Vagina (tissue), 2 donors: ENCODE data around the gene SMC6.

Experiments used
- POLR2A ChIP-seq, 2 donors: fragments of 450-650 bp; IDR thresholded peaks; one replicate each; pipeline ENCODE4 v1.6.1; 2017; ENCODE audit warnings: antibody characterized with exemption in 2 of 2, mild to moderate bottlenecking in 2 of 2, moderate library complexity in 2 of 2
- POLR2AphosphoS5 ChIP-seq, 2 donors: sonication (generic); formaldehyde crosslinking; IDR thresholded peaks; one replicate each; pipeline ENCODE4 v1.9.0; 2017; ENCODE audit warnings: antibody characterized with exemption in 2 of 2, mild to moderate bottlenecking in 2 of 2, low read depth in 1 of 2; ENCODE audit not compliant: insufficient read depth in 1 of 2
- TF ChIP-seq, protein P1 (sequence below), 3 experiments: fragments of 450-650 bp in 2 of 3; fragments of 200-600 bp in 1 of 3; sonication (generic) in 1 of 3; IDR thresholded peaks; one replicate each; pipeline ENCODE4 v1.5.1; 2017 to 2019; ENCODE audit warnings: antibody characterized with exemption in 3 of 3, mild to moderate bottlenecking in 2 of 3, moderate library complexity in 2 of 3

GRCh38 chr2:17620841-17621240 lies 132.8 kb downstream of the SMC6 start:
- peak in 1 of 2 donors; percentile 68 for TF ChIP-seq POLR2AphosphoS5 (IDR thresholded peaks at IDR 0.05; ENCODE audit: insufficient read depth in 1 of 2, low read depth in 1 of 2)
- TF ChIP-seq, protein P1, sequence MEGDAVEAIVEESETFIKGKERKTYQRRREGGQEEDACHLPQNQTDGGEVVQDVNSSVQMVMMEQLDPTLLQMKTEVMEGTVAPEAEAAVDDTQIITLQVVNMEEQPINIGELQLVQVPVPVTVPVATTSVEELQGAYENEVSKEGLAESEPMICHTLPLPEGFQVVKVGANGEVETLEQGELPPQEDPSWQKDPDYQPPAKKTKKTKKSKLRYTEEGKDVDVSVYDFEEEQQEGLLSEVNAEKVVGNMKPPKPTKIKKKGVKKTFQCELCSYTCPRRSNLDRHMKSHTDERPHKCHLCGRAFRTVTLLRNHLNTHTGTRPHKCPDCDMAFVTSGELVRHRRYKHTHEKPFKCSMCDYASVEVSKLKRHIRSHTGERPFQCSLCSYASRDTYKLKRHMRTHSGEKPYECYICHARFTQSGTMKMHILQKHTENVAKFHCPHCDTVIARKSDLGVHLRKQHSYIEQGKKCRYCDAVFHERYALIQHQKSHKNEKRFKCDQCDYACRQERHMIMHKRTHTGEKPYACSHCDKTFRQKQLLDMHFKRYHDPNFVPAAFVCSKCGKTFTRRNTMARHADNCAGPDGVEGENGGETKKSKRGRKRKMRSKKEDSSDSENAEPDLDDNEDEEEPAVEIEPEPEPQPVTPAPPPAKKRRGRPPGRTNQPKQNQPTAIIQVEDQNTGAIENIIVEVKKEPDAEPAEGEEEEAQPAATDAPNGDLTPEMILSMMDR (IDR thresholded peaks at IDR 0.05), result no peak
- TF ChIP-seq POLR2A (IDR thresholded peaks at IDR 0.05), result no peak
